NCI-H345 treated with DMSO at 0.1 percent for 48 hours (cell line): ENCODE results near the gene TRIM26.
"Not testable (repeated sequence)": the region's sequence is repeated elsewhere in the genome, so short reads cannot be mapped to it uniquely, and the experiment has no call there.

Experiments
- DNase-seq: peaks from one replicate; lab custom pipeline; 2025; ENCODE audit not compliant: unreplicated experiment; lab: John Stamatoyannopoulos, UW

Gene TRIM26

GRCh38 chr6:30154709-30155519, 58.3 kb downstream of the TRIM26 start:
- no peak for DNase-seq

GRCh38 chr6:30154061-30154460, 59.1 kb downstream of the TRIM26 start:
- no peak for DNase-seq

GRCh38 chr6:30152910-30153610, 60.1 kb downstream of the TRIM26 start:
- DNase-seq, result no peak

- DNase-seq, result no peak
Measured at GRCh38 chr6:30152016-30152673, 61.1 kb downstream of the TRIM26 start.

GRCh38 chr6:30151580-30151979, 61.6 kb downstream of the TRIM26 start:
- DNase-seq, result no peak

- DNase-seq, result no peak
Measured at GRCh38 chr6:30150671-30151395, 62.4 kb downstream of the TRIM26 start.

GRCh38 chr6:30149858-30150550, 63.2 kb downstream of the TRIM26 start:
- no peak for DNase-seq

GRCh38 chr6:30149234-30149633, 64.0 kb downstream of the TRIM26 start:
- no peak for DNase-seq

GRCh38 chr6:30147096-30147495, 66.1 kb downstream of the TRIM26 start:
- DNase-seq, result no peak

- no peak for DNase-seq
Measured at GRCh38 chr6:30145818-30146217, 67.4 kb downstream of the TRIM26 start.

- no peak for DNase-seq
Measured at GRCh38 chr6:30144811-30145210, 68.4 kb downstream of the TRIM26 start.

GRCh38 chr6:30143780-30144179, 69.4 kb downstream of the TRIM26 start:
- DNase-seq, result no peak

- DNase-seq, result no peak
Measured at GRCh38 chr6:30142665-30143064, 70.5 kb downstream of the TRIM26 start.

GRCh38 chr6:30140240-30140639, 73.0 kb downstream of the TRIM26 start:
- DNase-seq, result not testable (repeated sequence)

- DNase-seq, result no peak
Measured at GRCh38 chr6:30136570-30137286, 76.5 kb downstream of the TRIM26 start.

- no peak for DNase-seq
Measured at GRCh38 chr6:30135757-30136156, 77.4 kb downstream of the TRIM26 start, which contains the start of gene TRIM40. TRIM40 (plus strand) TSS chr6:30136140; CDS start chr6:30137037, 897 bp downstream.

GRCh38 chr6:30135147-30135546, 78.1 kb downstream of the TRIM26 start:
- DNase-seq, result no peak
